Neural progenitor cell (in vitro differentiated cells): ENCODE results near the gene KLRF1.

ENCODE experiments used
- CTCF ChIP-seq: fragments of 200-600 bp; sonication (generic); IDR thresholded peaks from 2 replicates; pipeline ENCODE4 v1.5.1; 2017; ENCODE audit warnings: antibody characterized with exemption, mild to moderate bottlenecking
- EZH2 ChIP-seq: fragments of 200-600 bp; sonication (generic); IDR thresholded peaks from 2 replicates; pipeline ENCODE4 v1.6.1; 2017; ENCODE audit warnings: antibody characterized with exemption, mild to moderate bottlenecking, moderate library complexity
- EZH2phosphoT487 ChIP-seq: fragments of 200-600 bp; sonication (generic); IDR thresholded peaks from 2 replicates; pipeline ENCODE4 v1.6.1; 2017; ENCODE audit warnings: antibody characterized with exemption

GRCh38 chr12:9784326-9784725, 43.0 kb upstream of the KLRF1 start:
- TF ChIP-seq CTCF (no peak), EZH2 (no peak), EZH2phosphoT487 (no peak)
